Fibroblast of villous mesenchyme (primary cell): ENCODE results near the gene SRBD1. TPM values are rescaled to one million over a fixed set of nuclear protein-coding genes. Genes with fewer than 3 reads are reported as not detected.

ENCODE experiments used
- DNase-seq: peaks from one replicate; pipeline ENCODE4 v3.0.0-alpha.2; 2010; ENCODE audit warnings: low read depth
- H3K4me3 ChIP-seq: 2 replicates; pipeline ENCODE4 v1.5.1; 2011; ENCODE audit warnings: low read depth, mild to moderate bottlenecking, low read length
- CTCF ChIP-seq: IDR thresholded peaks from 2 replicates; pipeline ENCODE4 v1.5.1; 2012; ENCODE audit warnings: low read depth, mild to moderate bottlenecking, low read length; ENCODE audit not compliant: insufficient read depth
- total RNA-seq: library from RNA; depleted of rRNA; stranded (reverse); fragments of >200 nt; gene quantifications from 2 replicates; pipeline ENCODE4 v1.2.3, GENCODE V29; 2012

SRBD1 gene
- total RNA-seq, 1 donor, result 31.1 TPM

DNA sequence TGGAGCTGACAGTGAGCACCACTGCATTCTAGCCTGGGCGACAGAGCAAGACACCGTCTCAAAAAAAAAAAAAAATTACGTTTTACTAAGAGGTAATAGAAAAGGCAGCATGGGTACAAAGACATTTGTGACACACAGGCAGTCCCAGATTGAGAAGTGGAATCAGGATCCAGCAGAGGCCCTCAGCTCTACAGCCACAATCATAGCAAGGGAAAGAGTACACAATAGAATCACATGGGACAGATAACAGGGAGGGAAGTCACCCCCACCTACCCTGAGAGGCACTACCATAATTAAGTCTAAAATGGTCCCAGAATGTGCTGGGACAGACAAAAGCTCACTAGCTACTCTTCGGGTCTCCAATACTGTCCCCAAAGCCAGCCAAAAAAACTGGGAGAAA, 12.5 kb downstream of the SRBD1 start:
- H3K4me3 ChIP-seq, result no peak overlapping the region
- DNase-seq, result no peak
- TF ChIP-seq CTCF, result no peak

GRCh38 chr2:45596761-45597160, 14.3 kb downstream of the SRBD1 start:
- no peak overlapping the region for H3K4me3 ChIP-seq
- no peak for TF ChIP-seq CTCF
- no peak for DNase-seq

DNA sequence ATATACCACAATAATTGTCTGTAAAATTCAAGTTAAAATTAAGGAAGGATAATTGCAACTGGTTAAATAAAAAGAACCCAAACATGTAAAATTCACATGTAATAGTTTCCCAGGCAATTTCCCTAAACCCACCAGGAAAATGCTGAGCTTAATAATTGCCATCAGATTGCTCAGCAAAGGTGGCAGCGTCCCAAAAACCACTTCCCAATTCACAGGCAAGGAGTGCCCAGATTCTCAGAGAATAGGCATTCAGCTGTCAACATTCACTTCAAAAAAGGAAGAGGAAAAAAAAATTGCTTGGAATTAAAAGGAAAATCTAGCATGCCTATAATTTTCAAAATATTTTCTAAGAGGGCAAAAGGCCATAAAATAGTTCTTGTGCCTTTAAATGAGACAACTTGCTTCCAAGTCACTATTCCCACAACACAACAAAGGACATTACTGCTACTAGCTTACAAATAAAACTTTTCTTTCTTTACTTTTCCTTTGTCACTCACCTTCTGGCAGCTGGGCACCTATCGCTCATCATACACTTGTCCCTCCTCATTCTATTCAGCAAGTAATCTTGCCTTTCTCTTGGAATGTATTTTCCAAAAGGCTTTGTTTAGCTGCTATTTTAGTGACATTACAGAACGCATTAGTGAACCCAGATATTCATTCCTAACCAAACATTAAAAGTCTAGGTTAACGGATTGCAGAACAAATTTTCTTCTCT, 15.2 kb downstream of the SRBD1 start:
- no peak for DNase-seq
- TF ChIP-seq CTCF, result no peak
- no peak overlapping the region for H3K4me3 ChIP-seq

DNA sequence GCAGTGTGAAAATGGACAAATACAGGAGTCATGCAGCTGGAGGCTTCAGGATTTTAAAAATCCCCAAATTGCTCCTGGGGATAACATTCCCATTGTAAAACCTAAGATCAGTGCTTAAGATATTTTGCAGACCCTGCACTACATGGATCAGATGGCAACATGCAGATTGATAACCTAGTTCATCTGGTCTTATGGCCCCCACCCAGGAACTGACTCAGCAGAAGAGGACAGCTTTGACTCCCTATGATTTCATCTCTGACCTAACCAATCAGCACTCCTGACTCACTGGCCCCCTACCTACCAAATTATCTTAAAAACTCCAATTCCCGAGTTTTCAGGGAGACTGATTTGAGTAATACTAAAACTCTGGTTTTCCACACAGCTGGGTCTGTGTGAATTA, 20.0 kb downstream of the SRBD1 start:
- DNase-seq, result no peak
- TF ChIP-seq CTCF, result no peak
- H3K4me3 ChIP-seq, result no peak overlapping the region

DNA sequence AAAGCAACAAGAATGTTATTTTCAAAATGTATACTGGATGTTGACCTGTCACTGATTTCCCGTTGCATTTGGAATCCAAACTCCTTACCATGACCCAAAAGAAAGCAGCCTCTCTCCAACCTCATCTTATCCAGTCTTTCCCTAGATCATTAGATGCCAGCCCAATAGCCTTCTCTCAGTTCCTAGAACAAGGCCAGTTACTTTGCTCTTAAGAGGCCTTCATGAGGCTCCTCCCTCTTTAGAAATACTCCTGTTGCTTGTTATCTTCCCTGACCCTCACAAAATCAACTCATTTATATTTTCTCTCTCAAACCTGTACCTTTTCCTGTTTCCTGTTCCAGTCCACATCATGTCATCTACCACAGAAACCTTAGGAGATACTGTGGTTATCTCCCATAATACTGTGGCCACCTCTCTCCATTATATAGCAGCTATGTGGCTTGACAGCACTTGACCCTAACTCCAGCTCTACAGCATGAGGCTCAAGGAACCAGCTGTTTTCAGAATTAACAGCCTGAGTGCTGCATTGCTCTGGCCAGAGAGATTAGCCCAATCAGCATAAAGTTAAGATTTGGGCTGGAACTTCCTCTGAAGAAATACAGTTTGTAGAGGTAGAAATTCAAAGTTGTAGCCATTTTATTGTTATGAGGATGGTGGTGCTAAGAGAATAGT, 22.8 kb downstream of the SRBD1 start:
- H3K4me3 ChIP-seq, result no peak overlapping the region
- DNase-seq, result peak; percentile 53
- TF ChIP-seq CTCF, result no peak

DNA sequence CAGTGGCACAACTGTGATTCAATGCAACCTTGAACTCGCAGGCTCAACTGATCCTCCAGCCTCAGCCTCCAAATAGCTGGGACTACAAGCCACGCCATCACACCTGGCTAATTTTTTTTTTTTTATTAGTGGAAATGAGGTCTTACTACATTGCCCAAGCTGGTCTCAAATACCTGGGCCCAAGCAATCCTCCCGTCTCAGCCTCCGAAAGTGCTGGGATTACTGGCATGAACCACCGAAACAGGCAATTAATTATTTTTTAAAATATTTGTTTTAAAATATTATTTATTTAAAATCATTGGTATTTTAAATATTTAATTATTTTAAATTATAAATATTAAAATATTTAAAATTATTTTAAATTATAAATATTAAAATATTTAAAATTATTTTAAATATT, 24.5 kb downstream of the SRBD1 start:
- no peak overlapping the region for H3K4me3 ChIP-seq
- DNase-seq, result no peak
- no peak for TF ChIP-seq CTCF
